Nephron progenitor cell (in vitro differentiated cells): ENCODE data around the gene PRKAG1.

Experiments
- DNase-seq: peaks from one replicate; pipeline ENCODE4 v3.0.0; 2021
- H3K27ac Mint-ChIP-seq: 2 replicates; pipeline ENCODE4 v1.8.0; 2021; ENCODE audit warnings: mild to moderate bottlenecking, moderate library complexity, mixed read lengths
- H3K27me3 Mint-ChIP-seq: 2 replicates; pipeline ENCODE4 v1.8.0; 2021; ENCODE audit warnings: mild to moderate bottlenecking, low read depth, mixed read lengths; ENCODE audit not compliant: poor library complexity
- H3K36me3 Mint-ChIP-seq: 2 replicates; pipeline ENCODE4 v1.8.0; 2021; ENCODE audit warnings: low read depth, mixed read lengths
- H3K4me1 Mint-ChIP-seq: 2 replicates; pipeline ENCODE4 v1.8.0; 2021; ENCODE audit warnings: mixed read lengths
- H3K4me3 Mint-ChIP-seq: 2 replicates; pipeline ENCODE4 v1.8.0; 2021; ENCODE audit warnings: mild to moderate bottlenecking, moderate library complexity, mixed read lengths
- H3K9me3 Mint-ChIP-seq: 2 replicates; pipeline ENCODE4 v1.8.0; 2021; ENCODE audit warnings: mild to moderate bottlenecking, moderate library complexity, mixed read lengths
- CTCF ChIP-seq: fragments of 200-600 bp; sonication (generic); IDR thresholded peaks from 2 replicates; pipeline ENCODE4 v1.5.0; 2021; ENCODE audit warnings: antibody characterized with exemption

Gene PRKAG1

DNA sequence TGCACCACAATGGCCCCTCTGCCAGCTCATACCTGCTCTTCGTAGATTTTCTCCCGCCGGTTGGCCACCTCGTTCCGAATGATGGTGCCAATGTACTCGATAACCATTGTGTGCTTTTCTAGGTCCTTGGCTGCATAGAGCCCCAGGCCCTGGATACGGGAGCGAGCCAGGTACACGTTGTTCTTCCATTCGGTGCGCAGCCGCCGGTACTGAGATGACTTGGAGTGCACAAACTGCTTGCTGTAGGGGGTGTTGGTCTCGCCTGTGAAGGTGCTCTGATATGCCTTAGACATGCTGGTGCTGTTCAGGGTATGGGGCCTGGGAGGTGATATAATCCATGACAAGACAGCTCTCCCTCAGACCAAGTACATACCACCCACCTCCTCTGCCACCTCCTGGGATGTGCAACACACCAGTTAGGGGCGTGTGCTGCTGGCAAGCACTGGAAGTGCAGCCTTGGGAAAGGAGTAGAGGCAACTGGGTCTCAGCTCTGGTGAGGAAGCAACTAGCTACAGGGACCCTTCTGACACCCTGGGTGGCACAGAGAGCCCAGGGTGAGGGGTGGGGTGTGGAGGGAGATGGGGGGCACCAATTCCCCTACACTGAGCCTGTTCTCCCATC lies 4.1 kb upstream of the PRKAG1 start:
- H3K36me3 Mint-ChIP-seq, result peaks cover 49% of the 10 kb centered on the region
- peaks cover 20% of the 10 kb centered on the region for H3K4me1 Mint-ChIP-seq
- H3K9me3 Mint-ChIP-seq, result no peaks in the 10 kb centered on the region
- TF ChIP-seq CTCF, result no peak
- DNase-seq, result no peak
- H3K27ac Mint-ChIP-seq, result no peak overlapping the region
- H3K27me3 Mint-ChIP-seq, result no peaks in the 10 kb centered on the region
- H3K4me3 Mint-ChIP-seq, result no peak overlapping the region

- Mint-ChIP-seq H3K4me3 (no peak overlapping the region), H3K36me3 (peaks cover 49% of the 10 kb centered on the region), H3K27ac (no peak overlapping the region), H3K9me3 (no peaks in the 10 kb centered on the region), H3K4me1 (peaks cover 31% of the 10 kb centered on the region), H3K27me3 (no peaks in the 10 kb centered on the region)
- no peak for DNase-seq
- TF ChIP-seq CTCF, result no peak
Measured at GRCh38 chr12:49021292-49021915, 2.8 kb upstream of the PRKAG1 start.

- Mint-ChIP-seq H3K27ac (no peak overlapping the region), H3K27me3 (peaks cover 3% of the 10 kb centered on the region), H3K4me3 (no peak overlapping the region), H3K36me3 (peaks cover 42% of the 10 kb centered on the region), H3K4me1 (peaks cover 34% of the 10 kb centered on the region), H3K9me3 (no peaks in the 10 kb centered on the region)
- DNase-seq, result no peak
- no peak for TF ChIP-seq CTCF
Measured at GRCh38 chr12:49020441-49020840, 1.9 kb upstream of the PRKAG1 start.

GRCh38 chr12:49019443-49020324 lies 1.1 kb upstream of the PRKAG1 start:
- DNase-seq, result peak; percentile 36
- Mint-ChIP-seq H3K27ac (peak overlapping the region; percentile 98), H3K4me1 (peaks cover 34% of the 10 kb centered on the region), H3K9me3 (no peaks in the 10 kb centered on the region), H3K27me3 (peaks cover 3% of the 10 kb centered on the region), H3K36me3 (peaks cover 37% of the 10 kb centered on the region), H3K4me3 (peak overlapping the region; percentile 92)
- TF ChIP-seq CTCF, result no peak

- Mint-ChIP-seq H3K27me3 (peaks cover 3% of the 10 kb centered on the region), H3K36me3 (peaks cover 31% of the 10 kb centered on the region), H3K27ac (peak overlapping the region; percentile 94), H3K4me1 (peaks cover 34% of the 10 kb centered on the region), H3K9me3 (no peaks in the 10 kb centered on the region), H3K4me3 (peak overlapping the region; percentile 92)
- TF ChIP-seq CTCF, result no peak
- DNase-seq, result no peak
Measured at GRCh38 chr12:49019120-49019430, 499 bp upstream of the PRKAG1 start.
